T-helper 2 cell treated with Interferon-gamma antibody and Interleukin-4, amounts not matched to agents 100 ng/mL and 5 ng/mL, for 36 hours (primary cell): ENCODE measurements around the gene TMED7. TPM values are rescaled to one million over a fixed set of nuclear protein-coding genes. Genes with fewer than 3 reads are reported as not detected.

Source experiments
- intact Hi-C: fragments of 100-400 bp; cut with micrococcal nuclease; formaldehyde crosslinking; loops from one replicate; pipeline ENCODE4 v1.15.1; 2023
- total RNA-seq: library from RNA; stranded (reverse); gene quantifications from 2 replicates; pipeline ENCODE4 v1.2.3, GENCODE V29; 2022

Gene TMED7
- total RNA-seq, 1 donor from 2014 or later = 45.1 TPM

DNA sequence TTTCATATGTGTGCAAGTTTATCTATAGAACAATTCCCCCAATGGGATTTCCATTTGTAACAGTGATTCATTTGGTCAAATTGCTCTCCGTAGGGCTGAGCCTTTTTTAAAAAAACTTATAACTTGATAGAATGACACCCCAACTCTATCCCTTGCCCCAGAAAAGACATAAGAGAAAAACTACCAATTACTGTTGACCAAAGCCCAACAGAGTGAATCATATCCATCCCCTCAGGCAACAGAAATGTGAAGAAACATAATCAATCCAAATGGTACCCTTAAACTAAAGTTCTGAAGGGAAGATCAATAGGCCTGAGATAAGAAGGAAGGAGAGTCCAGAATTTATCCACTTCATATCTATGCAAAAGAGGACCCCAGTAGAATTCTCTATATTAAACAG is 41.3 kb downstream of the TMED7 start:
- intact Hi-C loops = no loop called here

DNA sequence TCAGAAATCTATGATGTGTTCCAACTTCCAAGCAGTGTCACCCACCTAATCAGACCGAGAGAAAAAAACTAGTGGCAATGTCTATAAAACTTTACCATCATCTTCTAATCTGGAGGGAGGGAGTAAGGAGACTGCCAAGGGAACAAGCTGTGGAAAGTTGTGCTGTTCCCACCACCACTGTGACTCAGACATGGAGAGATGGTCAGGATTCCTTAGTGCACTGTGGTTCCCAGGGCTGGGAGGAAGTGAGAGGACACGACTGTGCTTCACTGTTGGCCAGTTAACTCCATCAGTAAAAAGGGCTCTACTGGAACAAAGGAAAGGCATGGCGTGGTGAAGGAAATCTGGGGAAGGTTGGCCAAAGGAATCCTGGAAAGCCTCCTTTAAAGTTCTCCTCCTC is 42.4 kb downstream of the TMED7 start:
- intact Hi-C loops = no loop called here

DNA sequence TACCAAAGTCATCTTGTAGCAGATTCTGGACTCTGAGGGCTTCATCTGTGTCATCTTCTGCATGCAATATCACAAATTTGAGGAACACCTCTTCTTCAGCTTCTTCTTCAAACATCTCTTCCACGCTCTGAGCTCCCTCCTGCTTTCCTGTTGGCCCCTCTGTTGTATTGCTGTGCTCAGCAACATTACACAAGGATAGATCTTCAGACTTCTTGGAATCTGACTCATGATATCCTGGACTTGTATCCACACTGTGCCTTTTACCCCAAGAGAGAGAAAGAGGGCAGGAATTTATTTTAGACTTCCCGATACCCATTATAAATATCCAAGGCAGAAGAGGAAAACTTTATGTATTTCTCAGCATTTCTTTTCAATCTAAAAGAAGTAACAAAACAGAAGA is 44.9 kb downstream of the TMED7 start:
- intact Hi-C loops = no loop called here

DNA sequence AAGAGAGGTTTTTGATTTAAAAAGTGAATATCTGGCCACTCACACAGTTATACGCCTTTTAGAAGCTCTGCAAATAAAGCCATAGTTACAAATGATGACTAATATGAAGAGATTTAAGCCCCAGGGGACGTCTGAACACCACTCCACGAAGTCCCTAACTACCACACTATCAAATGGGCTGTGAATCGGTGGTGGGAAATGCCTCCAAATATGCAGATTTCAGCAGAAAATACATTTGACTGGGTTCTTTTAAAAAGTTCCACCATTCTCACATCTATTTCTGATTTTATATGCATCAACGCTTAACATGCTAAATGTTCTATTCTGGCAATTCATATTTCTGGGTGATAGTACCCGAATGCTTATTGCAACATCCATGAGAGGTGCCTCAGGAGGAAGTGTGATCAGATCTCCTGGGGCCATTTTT is 46.1 kb downstream of the TMED7 start:
- intact Hi-C loops = no loop called here

DNA sequence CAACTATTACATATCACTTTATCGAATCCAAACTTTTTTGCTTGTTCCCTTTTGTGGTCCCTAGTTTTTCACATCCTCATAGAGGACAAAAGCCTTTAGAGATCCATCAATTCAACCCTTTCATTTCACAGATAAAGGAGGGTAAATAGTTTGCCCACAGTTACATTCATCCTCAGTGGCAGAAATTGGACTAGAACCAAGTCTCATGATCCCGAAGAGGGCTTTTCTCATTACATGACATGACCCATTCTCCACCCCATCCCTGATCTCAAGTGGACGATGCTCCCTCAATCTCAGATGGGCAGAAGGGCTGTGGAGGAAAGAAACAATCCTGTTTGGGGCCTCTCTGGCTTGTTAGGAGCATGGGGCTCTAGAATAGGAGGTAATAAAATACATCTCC is 46.6 kb downstream of the TMED7 start:
- intact Hi-C loops = no loop called here

DNA sequence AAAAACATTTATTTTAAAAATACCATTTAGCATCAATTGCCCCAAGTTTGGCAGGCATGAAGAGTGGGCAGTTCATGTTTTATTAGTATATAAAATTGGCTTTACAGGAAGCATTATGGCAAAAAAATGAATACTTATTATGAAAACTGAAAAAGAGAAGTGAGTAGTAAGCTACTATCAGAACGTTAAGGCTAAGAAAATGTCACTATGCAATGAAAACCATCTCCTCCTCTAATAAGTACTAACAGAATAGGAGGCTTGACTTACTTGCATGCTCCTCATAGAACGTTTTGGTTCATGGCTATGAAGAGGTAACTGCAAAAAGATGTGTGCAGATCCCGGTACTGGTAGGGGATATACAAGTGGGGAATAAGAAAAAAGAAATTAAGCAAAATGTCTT is 47.2 kb downstream of the TMED7 start:
- intact Hi-C loops = no loop called here

DNA sequence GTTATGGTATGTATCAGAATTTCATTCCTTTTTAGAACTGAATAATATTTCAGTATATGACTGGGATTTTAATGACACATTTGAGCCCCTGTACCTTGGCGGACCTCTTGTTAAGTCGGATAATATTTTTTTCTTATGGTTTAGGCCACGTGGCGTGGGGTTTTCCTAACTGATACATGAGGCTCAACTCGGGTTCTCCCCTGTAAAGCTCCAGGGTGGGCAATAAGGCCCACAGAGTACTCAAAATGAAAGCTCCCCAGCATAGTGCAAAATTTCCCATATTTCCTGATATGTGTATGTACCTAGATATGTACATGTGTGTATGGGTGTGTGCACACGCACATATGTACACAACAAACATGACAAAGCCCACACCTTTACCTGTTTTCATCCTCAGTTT is 48.1 kb downstream of the TMED7 start:
- intact Hi-C loops = no loop called here

DNA sequence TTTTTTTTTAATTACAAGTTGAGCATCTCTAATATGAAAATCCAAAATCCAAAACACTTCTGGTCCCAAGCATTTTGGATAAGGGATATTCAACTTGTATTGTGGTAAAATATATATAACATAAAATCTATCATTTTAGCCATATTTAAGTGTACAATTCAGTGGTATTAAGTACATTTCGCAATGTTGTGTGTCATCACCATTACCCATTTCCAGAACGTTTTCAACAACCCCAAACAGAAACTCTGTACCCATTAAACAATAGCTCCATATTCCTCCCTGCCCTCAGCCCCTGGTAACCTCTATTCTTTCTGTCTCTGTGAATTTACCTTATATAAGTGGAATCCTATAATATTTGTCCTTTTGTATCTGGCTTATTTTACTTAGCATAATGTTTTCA is 48.5 kb downstream of the TMED7 start:
- intact Hi-C loops = no loop called here

DNA sequence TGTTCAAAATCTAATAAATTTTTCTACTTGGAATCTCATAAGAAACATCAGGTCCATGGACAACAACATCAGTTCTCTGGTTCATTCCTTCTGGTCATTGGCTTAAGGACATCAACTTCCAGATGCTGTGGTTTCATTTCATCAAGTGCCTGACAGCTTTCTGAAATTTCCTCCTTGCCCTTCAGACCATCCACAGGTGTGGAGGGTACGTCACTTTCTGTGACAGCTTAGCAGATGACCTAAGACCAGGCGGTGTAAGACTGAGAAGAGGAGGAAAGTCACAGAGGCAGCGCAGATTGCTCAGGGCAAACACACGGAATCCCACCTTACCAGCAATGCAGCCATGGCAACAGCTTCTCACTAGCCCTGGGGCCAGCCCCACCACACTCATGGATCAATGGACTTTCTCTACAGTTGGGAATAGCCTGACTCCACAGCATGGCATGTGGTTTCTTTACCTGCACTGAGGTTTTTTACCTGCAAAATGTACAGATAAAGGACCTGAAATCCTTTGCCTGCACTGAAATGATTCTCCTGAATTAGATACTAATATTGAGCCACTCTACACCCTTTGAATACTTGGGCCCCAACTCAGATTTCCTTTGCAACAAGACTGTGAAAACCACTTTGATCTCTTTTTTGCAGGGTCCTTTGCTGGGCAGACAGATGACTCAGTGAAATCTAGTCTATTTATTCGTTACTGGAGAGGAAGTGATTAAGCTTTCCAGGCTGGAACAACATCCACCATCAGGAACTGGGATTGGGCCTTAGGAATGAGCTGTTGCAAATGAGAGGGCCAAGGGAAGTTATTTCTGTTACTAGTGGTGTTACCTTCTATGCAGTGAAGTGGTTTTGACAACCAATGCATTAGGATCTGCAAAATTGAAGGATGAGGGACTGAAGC is 50.4 kb downstream of the TMED7 start:
- intact Hi-C loops = loop anchor here (2.0 kb wide), 1 partner anchor 477 kb away; no protein-coding TSS in a partner anchor

DNA sequence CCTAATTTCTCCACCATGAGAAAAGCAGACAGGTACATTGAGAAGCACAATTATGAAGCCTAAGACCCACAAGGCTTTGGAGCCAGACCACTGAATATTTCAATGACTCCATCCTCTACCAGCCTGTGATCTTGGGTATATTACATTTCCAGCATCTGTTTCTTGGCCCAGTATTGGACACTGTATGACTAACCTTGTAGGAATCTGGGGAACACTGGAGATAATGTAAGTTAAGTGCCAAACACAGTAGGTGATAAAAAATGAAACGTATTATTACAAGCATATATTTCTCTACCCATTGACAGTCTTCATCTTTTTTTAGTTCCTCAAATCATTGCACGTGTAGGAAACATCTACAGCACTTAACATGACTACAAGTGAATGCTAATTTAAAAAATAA is 52.7 kb downstream of the TMED7 start:
- intact Hi-C loops = loop anchor here (5.0 kb wide), 1 partner anchor 181 kb away; no protein-coding TSS in a partner anchor

DNA sequence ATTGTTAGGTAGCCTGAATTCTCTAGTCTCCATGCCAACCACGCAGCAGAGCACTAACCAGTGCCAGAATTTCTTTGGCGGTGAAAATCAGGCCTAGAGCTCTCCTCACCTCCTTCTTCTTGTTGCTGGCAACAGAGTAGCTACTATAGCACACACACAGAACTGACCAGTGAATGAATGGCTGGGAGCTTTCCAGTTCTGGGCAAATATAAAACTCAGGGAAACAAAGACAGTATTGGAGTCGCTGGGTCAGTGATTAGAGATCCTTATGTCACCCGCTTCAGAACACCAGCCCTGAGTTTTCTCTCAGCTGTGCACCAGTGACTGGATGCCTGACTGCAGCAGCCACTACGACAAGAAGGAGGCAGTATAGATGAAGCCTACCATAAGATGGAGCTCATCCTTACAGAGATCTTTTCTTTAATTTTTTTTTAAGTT is 54.4 kb downstream of the TMED7 start:
- intact Hi-C loops = loop anchor here (5.0 kb wide), 1 partner anchor 179 kb away; no protein-coding TSS in a partner anchor

DNA sequence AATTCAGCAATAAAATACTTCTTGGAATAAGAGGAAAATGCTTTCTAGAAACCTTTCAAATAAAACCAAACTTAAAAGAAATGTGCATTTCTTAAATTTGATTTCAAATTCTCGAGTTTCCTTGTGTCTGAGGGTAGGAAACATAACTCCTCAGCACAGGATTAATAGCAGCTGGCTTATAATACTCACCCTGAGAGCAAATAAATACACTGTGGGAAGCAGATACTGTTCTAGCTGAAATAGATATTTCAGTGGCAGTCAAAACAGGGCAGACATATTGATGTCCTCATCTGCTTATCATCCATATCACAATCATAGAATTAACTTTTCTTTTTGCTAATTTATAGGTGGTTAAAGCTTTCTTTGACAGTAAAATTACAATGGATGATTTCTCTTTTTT is 57.2 kb downstream of the TMED7 start:
- intact Hi-C loops = no loop called here

DNA sequence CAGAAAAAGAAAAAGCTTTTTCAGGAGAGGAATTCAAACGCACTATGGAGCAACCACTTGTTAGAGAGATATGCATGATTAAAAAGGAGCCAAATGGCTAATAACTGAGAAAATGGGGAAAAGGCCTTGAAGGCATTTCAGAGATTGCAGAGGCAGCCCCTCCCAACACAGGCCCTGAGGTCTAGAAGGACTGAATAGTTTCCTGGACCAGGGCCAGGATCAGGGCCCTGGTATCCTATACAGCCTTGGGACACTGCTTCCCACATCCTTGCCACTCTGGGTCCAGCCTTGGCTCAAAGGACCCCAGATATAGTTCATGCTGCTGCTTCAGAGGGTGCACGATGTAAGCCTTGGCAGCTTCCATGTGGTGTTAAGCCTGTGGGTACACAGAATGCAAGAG is 60.6 kb downstream of the TMED7 start:
- intact Hi-C loops = no loop called here

Other genes with a start within 250 kb of the TMED7 start
- gene FEM1C, start 81.3 kb downstream of the TMED7 start, total RNA-seq = 13.5 and 13.7 TPM in 2 replicates
- 0.84 and 1.00 TPM in 2 replicates for gene TICAM2, start 23.6 kb downstream of the TMED7 start, total RNA-seq
- gene CDO1, start 190.6 kb upstream of the TMED7 start, total RNA-seq = 0.09 and 0.23 TPM in 2 replicates
- 41.4 and 41.8 TPM in 2 replicates for gene ATG12, start 215.5 kb upstream of the TMED7 start, total RNA-seq
- gene AP3S1, start 215.9 kb upstream of the TMED7 start, total RNA-seq = 68.7 and 69.4 TPM in 2 replicates